GM23338 (cell line): ENCODE data around the gene ATPAF1. TPM values are rescaled to one million over a fixed set of nuclear protein-coding genes. Genes with fewer than 3 reads are reported as not detected.

Source experiments
- ATAC-seq: fragments of 200-7000 bp; cut with Tn5 transposase; 3 replicates; pipeline ENCODE4 v1.9.1; 2020
- DNase-seq: peaks from one replicate; pipeline ENCODE4 v3.0.0-alpha.2; 2015; ENCODE audit warnings: low spot score
- H2AFZ ChIP-seq: fragments of 200-600 bp; sonication (generic); 2 replicates; pipeline ENCODE4 v1.8.0; 2016; ENCODE audit warnings: antibody characterized with exemption, mild to moderate bottlenecking, moderate library complexity
- H3F3A ChIP-seq: fragments of 200-600 bp; sonication (generic); replicated peaks from 2 replicates; pipeline ENCODE4 v1.8.0; 2017; ENCODE audit warnings: antibody characterized with exemption, mixed run types, low read depth
- H3K27ac ChIP-seq: fragments of 200-600 bp; sonication (generic); 2 replicates; pipeline ENCODE4 v1.6.1; 2016; ENCODE audit warnings: low read depth
- H3K27me3 ChIP-seq: fragments of 200-600 bp; sonication (generic); 2 replicates; pipeline ENCODE4 v1.8.0; 2016; ENCODE audit warnings: mild to moderate bottlenecking, mixed run types, moderate library complexity; ENCODE audit not compliant: insufficient read depth
- H3K36me3 ChIP-seq: fragments of 200-600 bp; sonication (generic); 2 replicates; pipeline ENCODE4 v1.8.0; 2016; ENCODE audit warnings: mild to moderate bottlenecking; ENCODE audit not compliant: insufficient read depth
- H3K4me1 ChIP-seq: fragments of 200-600 bp; sonication (generic); 2 replicates; pipeline ENCODE4 v1.8.0; 2016; ENCODE audit warnings: mild to moderate bottlenecking, moderate library complexity; ENCODE audit not compliant: insufficient read depth
- H3K4me2 ChIP-seq: fragments of 200-600 bp; sonication (generic); 2 replicates; pipeline ENCODE4 v1.7.1; 2017; ENCODE audit warnings: mixed run types
- H3K4me3 ChIP-seq: fragments of 200-600 bp; sonication (generic); 2 replicates; pipeline ENCODE4 v1.6.1; 2016; ENCODE audit warnings: mixed run types
- H3K79me2 ChIP-seq: fragments of 200-600 bp; sonication (generic); replicated peaks from 2 replicates; pipeline ENCODE4 v1.8.0; 2017; ENCODE audit warnings: mild to moderate bottlenecking; ENCODE audit not compliant: insufficient read depth
- H3K9me2 ChIP-seq: fragments of 200-600 bp; sonication (generic); 2 replicates; pipeline ENCODE4 v1.8.0; 2017; ENCODE audit not compliant: insufficient read depth
- H4K20me1 ChIP-seq: fragments of 200-600 bp; sonication (generic); replicated peaks from 2 replicates; pipeline ENCODE4 v1.8.0; 2017; ENCODE audit warnings: mild to moderate bottlenecking; ENCODE audit not compliant: insufficient read depth
- H3K27ac Mint-ChIP-seq: 2 replicates; pipeline ENCODE4 v1.8.0; 2020; ENCODE audit warnings: inconsistent platforms, mild to moderate bottlenecking, moderate library complexity, mixed read lengths
- H3K27me3 Mint-ChIP-seq: 3 replicates; pipeline ENCODE4 v1.8.0; 2022; ENCODE audit warnings: low read depth, mild to moderate bottlenecking, moderate library complexity, mixed read lengths, inconsistent platforms; ENCODE audit not compliant: insufficient read depth, poor library complexity
- H3K36me3 Mint-ChIP-seq: 3 replicates; pipeline ENCODE4 v1.8.0; 2021; ENCODE audit warnings: low read depth, mild to moderate bottlenecking, inconsistent platforms, moderate library complexity, mixed read lengths
- H3K4me1 Mint-ChIP-seq: 3 replicates; pipeline ENCODE4 v1.8.0; 2020; ENCODE audit warnings: mild to moderate bottlenecking, inconsistent platforms, mixed read lengths
- H3K4me3 Mint-ChIP-seq: 3 replicates; pipeline ENCODE4 v1.8.0; 2021; ENCODE audit warnings: moderate library complexity, mild to moderate bottlenecking, inconsistent platforms, mixed read lengths
- H3K9me3 Mint-ChIP-seq: 3 replicates; pipeline ENCODE4 v1.8.0; 2020; ENCODE audit warnings: moderate library complexity, mild to moderate bottlenecking, inconsistent platforms, mixed read lengths
- EZH2 ChIP-seq: fragments of 200-600 bp; sonication (generic); IDR thresholded peaks from one replicate; pipeline ENCODE4 v1.8.0; 2017; ENCODE audit warnings: antibody characterized with exemption, mild to moderate bottlenecking, low read depth; ENCODE audit not compliant: unreplicated experiment
- EZH2phosphoT487 ChIP-seq: fragments of 200-600 bp; sonication (generic); IDR thresholded peaks from one replicate; pipeline ENCODE4 v1.8.1; 2018; ENCODE audit warnings: antibody characterized with exemption; ENCODE audit not compliant: unreplicated experiment
- JUNB ChIP-seq: IDR thresholded peaks from one replicate; pipeline ENCODE4 v1.6.1; 2016; ENCODE audit warnings: antibody characterized with exemption; ENCODE audit not compliant: unreplicated experiment
- NANOG ChIP-seq: IDR thresholded peaks from 2 replicates; pipeline ENCODE4 v1.6.1; 2016; ENCODE audit warnings: antibody characterized with exemption, borderline replicate concordance
- POLR2AphosphoS5 ChIP-seq: IDR thresholded peaks from 2 replicates; pipeline ENCODE4 v1.6.1; 2016; ENCODE audit warnings: antibody characterized with exemption, low read depth
- STAT1 ChIP-seq: IDR thresholded peaks from one replicate; pipeline ENCODE4 v1.6.1; 2016; ENCODE audit warnings: antibody characterized with exemption; ENCODE audit not compliant: unreplicated experiment
- ZNF114 ChIP-seq: fragments of 250-450 bp; sonication (Bioruptor Pico); IDR thresholded peaks from 2 replicates; pipeline ENCODE4 v1.5.0; 2020; ENCODE audit warnings: mild to moderate bottlenecking, moderate library complexity
- polyA plus RNA-seq: library from polyadenylated mRNA; unstranded; fragments of >200 nt; fragmentation: Nextera tagmentation; extraction: Ambion mirVana; gene quantifications from 2 replicates; pipeline ENCODE4 v1.2.1, GENCODE V29; 2016
- total RNA-seq: library from RNA; depleted of rRNA; stranded (reverse); fragments of >200 nt; shearing (Covaris generic); gene quantifications from 2 replicates; pipeline ENCODE4 v1.2.3, GENCODE V29; 2014
- TF ChIP-seq, protein P1 (sequence below), 2 experiments: fragments of 200-600 bp in 1 of 2; sonication (generic) in 1 of 2; conservative IDR thresholded peaks; 2 replicates each; pipeline versions ENCODE4 v1.5.1 to v1.6.1; 2016 to 2017; ENCODE audit warnings: antibody characterized with exemption in 2 of 2, low read depth in 2 of 2, mild to moderate bottlenecking in 2 of 2, moderate library complexity in 1 of 2
- TF ChIP-seq, protein P2 (sequence below): fragments of 250-450 bp; sonication (Bioruptor Pico); IDR thresholded peaks from 2 replicates; pipeline ENCODE4 v1.5.0; 2020; ENCODE audit warnings: mild to moderate bottlenecking, moderate library complexity

ATPAF1 gene
- total and polyA plus RNA-seq, 2 experiments from 2014 or later, result 41.2 to 67.6 TPM

DNA sequence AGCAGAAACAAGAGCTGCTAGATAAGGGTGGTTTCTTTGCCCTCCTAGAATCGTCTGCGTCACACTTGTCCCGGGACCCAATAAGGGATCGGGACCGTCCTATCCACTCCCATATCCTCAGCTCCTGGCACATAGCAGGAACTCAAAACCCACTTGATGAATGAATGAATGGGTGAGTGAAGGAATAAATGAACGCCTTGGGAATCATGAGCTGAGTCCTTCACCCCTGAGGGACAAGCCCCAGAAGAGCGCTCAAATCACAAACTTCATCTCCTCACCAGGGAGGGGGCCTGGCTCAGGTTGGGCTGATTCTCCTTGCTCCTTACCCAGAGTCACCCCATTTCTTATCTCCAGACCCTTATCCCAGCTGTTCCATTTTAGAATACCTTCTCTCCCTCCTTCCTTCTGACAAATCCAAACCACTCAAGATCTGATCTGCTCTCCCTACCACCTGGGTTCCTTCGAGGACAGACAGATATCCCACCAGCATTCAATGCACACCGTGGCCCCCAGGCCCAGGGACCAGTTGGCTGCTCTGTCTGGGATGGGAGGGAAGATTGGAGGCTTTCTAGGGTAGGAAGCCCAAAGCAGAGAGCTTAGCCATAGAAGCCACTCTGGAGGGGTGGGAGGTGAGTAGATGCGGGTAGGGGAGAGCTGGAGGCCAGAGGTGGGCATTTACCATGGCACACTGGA, 50.9 kb downstream of the ATPAF1 start (continued):
- no peak for TF ChIP-seq POLR2AphosphoS5
- TF ChIP-seq, protein P1, sequence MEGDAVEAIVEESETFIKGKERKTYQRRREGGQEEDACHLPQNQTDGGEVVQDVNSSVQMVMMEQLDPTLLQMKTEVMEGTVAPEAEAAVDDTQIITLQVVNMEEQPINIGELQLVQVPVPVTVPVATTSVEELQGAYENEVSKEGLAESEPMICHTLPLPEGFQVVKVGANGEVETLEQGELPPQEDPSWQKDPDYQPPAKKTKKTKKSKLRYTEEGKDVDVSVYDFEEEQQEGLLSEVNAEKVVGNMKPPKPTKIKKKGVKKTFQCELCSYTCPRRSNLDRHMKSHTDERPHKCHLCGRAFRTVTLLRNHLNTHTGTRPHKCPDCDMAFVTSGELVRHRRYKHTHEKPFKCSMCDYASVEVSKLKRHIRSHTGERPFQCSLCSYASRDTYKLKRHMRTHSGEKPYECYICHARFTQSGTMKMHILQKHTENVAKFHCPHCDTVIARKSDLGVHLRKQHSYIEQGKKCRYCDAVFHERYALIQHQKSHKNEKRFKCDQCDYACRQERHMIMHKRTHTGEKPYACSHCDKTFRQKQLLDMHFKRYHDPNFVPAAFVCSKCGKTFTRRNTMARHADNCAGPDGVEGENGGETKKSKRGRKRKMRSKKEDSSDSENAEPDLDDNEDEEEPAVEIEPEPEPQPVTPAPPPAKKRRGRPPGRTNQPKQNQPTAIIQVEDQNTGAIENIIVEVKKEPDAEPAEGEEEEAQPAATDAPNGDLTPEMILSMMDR (conservative IDR thresholded peaks at IDR 0.05; ENCODE audit: low read depth in 2 of 2), result no peak

DNA sequence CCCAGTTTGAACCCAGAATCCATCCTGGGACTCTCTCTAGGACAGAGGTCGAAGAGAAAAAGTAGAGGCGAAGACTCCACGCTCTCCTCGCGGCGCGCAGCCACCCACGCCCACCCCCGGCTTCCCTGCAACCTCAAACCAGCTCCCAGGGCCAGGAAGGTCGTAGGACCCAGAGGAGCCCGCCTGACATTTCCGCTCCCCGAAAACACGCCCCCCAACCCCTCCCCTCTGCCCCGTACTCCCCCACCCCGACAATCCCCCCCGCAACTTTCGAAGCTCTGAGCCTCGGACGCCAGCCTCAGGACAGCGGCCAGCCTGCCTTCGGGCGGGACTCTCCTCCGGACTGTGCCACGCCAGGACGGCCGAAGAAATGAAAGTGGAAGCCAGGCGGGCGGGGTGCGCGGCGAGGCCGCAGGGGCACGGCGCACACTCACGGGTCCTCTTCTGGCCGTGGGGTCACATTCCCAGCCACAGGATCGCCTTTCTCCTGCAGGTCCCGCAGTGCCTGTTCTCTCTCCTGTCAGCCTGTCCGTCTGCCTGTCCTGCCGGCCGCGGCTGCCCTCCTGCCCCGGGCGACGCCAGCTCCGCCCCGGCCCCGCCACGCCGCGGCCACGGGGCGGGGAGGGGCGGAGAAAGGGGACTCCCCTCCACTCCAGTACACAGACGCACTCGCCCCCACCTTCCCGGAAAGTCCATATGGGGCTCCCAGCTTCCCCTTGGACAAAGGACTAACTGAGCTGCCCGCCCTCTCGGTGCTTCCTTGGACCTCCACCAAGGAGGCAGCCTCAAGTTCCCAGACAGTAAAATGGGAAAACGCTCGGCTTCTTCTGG, 51.7 kb downstream of the ATPAF1 start, which contains the start of gene MOB3C:
TSS of gene MOB3C (minus strand) at position 535 of the 831 bp plus-strand sequence. CDS start 3,490 bp downstream, outside the sequence.
- peaks cover 53% of the 10 kb centered on the region for H3K4me1 Mint-ChIP-seq
- DNase-seq (peak; percentile 80), ATAC-seq (peak; percentile 48)
- peaks cover 34% of the 10 kb centered on the region for H3K4me1 ChIP-seq
- no peaks in the 10 kb centered on the region for H4K20me1 ChIP-seq
- peak within 1 kb of the TSS; percentile 85 for H3K4me3 ChIP-seq
- no peaks in the 10 kb centered on the region for H3K9me3 Mint-ChIP-seq
- H3K27ac ChIP-seq, result no peak within 1 kb of the TSS
- peaks cover 23% of the 10 kb centered on the region for H3K27me3 Mint-ChIP-seq
- TF ChIP-seq STAT1 (no peak), NANOG (no peak), EZH2phosphoT487 (no peak), POLR2AphosphoS5 (0 out of 2 replicates have a peak, but pooled peaks have one; percentile 25), JUNB (no peak)
- H3F3A ChIP-seq, result no peaks in the 10 kb centered on the region
- H3K27ac Mint-ChIP-seq, result no peak within 1 kb of the TSS
- no peaks in the 10 kb centered on the region for H3K9me2 ChIP-seq
- H3K4me3 Mint-ChIP-seq, result peak within 1 kb of the TSS; percentile 85
- peaks cover 20% of the 10 kb centered on the region for H3K27me3 ChIP-seq
- H3K36me3 Mint-ChIP-seq, result no peaks in the 10 kb centered on the region; the same call in 2 of the 3 replicates
- peak within 1 kb of the TSS; percentile 94 for H2AFZ ChIP-seq
- H3K36me3 ChIP-seq, result no peaks in the 10 kb centered on the region
- no peaks in the 10 kb centered on the region for H3K79me2 ChIP-seq
- peak within 1 kb of the TSS; percentile 94 for H3K4me2 ChIP-seq

DNA sequence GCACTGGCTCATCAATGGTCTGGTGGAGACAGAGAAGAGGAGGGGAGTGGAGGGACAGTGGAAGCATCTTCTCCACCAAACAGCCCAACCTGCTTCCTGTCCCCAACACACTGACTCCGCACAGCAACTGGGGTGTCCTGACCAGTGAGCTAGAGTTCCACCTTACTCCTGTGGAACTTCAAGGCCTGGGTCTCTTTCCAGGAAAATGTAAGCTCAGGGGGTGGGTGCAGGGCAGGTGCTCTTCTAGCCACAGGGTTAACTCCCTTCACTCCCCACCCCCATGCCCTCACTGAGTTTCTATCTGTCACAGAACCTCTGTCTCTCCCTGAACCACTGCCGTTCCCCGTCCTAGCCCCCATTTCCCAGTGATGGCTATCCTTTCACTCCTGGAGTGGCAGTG, 52.4 kb downstream of the ATPAF1 start:
- Histone ChIP-seq H3K36me3 (no peaks in the 10 kb centered on the region), H3K27ac (no peak overlapping the region), H3K9me2 (no peaks in the 10 kb centered on the region), H2AFZ (peak overlapping the region; percentile 89; the same call in 1 of the 2 replicates), H3K4me1 (peaks cover 34% of the 10 kb centered on the region), H4K20me1 (no peaks in the 10 kb centered on the region), H3K27me3 (peaks cover 20% of the 10 kb centered on the region), H3K4me2 (peak overlapping the region; percentile 94), H3K4me3 (peak overlapping the region; percentile 85), H3F3A (no peaks in the 10 kb centered on the region), H3K79me2 (no peaks in the 10 kb centered on the region)
- Mint-ChIP-seq H3K36me3 (no peaks in the 10 kb centered on the region; the same call in 1 of the 3 replicates), H3K27me3 (peaks cover 26% of the 10 kb centered on the region), H3K27ac (no peak overlapping the region), H3K9me3 (no peaks in the 10 kb centered on the region), H3K4me3 (peak overlapping the region; percentile 85), H3K4me1 (peaks cover 60% of the 10 kb centered on the region)
- DNase-seq (no peak), ATAC-seq (no peak)
- TF ChIP-seq STAT1 (no peak), EZH2 (no peak), ZNF114 (CRISPR knock-in tag) (no peak), JUNB (no peak)
- TF ChIP-seq, protein P2, sequence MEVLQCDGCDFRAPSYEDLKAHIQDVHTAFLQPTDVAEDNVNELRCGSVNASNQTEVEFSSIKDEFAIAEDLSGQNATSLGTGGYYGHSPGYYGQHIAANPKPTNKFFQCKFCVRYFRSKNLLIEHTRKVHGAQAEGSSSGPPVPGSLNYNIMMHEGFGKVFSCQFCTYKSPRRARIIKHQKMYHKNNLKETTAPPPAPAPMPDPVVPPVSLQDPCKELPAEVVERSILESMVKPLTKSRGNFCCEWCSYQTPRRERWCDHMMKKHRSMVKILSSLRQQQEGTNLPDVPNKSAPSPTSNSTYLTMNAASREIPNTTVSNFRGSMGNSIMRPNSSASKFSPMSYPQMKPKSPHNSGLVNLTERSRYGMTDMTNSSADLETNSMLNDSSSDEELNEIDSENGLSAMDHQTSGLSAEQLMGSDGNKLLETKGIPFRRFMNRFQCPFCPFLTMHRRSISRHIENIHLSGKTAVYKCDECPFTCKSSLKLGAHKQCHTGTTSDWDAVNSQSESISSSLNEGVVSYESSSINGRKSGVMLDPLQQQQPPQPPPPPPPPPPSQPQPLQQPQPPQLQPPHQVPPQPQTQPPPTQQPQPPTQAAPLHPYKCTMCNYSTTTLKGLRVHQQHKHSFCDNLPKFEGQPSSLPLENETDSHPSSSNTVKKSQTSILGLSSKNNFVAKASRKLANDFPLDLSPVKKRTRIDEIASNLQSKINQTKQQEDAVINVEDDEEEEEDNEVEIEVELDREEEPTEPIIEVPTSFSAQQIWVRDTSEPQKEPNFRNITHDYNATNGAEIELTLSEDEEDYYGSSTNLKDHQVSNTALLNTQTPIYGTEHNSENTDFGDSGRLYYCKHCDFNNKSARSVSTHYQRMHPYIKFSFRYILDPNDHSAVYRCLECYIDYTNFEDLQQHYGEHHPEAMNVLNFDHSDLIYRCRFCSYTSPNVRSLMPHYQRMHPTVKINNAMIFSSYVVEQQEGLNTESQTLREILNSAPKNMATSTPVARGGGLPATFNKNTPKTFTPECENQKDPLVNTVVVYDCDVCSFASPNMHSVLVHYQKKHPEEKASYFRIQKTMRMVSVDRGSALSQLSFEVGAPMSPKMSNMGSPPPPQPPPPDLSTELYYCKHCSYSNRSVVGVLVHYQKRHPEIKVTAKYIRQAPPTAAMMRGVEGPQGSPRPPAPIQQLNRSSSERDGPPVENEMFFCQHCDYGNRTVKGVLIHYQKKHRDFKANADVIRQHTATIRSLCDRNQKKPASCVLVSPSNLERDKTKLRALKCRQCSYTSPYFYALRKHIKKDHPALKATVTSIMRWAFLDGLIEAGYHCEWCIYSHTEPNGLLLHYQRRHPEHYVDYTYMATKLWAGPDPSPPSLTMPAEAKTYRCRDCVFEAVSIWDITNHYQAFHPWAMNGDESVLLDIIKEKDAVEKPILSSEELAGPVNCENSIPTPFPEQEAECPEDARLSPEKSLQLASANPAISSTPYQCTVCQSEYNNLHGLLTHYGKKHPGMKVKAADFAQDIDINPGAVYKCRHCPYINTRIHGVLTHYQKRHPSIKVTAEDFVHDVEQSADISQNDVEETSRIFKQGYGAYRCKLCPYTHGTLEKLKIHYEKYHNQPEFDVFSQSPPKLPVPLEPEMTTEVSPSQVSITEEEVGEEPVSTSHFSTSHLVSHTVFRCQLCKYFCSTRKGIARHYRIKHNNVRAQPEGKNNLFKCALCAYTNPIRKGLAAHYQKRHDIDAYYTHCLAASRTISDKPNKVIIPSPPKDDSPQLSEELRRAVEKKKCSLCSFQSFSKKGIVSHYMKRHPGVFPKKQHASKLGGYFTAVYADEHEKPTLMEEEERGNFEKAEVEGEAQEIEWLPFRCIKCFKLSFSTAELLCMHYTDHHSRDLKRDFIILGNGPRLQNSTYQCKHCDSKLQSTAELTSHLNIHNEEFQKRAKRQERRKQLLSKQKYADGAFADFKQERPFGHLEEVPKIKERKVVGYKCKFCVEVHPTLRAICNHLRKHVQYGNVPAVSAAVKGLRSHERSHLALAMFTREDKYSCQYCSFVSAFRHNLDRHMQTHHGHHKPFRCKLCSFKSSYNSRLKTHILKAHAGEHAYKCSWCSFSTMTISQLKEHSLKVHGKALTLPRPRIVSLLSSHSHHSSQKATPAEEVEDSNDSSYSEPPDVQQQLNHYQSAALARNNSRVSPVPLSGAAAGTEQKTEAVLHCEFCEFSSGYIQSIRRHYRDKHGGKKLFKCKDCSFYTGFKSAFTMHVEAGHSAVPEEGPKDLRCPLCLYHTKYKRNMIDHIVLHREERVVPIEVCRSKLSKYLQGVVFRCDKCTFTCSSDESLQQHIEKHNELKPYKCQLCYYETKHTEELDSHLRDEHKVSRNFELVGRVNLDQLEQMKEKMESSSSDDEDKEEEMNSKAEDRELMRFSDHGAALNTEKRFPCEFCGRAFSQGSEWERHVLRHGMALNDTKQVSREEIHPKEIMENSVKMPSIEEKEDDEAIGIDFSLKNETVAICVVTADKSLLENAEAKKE, result no peak
